ENCODE measurements around the gene SLC35F1.
"Not testable (repeated sequence)": the region's sequence is repeated elsewhere in the genome, so short reads cannot be mapped to it uniquely, and the experiment has no call there.

SLC35F1 gene

DNA sequence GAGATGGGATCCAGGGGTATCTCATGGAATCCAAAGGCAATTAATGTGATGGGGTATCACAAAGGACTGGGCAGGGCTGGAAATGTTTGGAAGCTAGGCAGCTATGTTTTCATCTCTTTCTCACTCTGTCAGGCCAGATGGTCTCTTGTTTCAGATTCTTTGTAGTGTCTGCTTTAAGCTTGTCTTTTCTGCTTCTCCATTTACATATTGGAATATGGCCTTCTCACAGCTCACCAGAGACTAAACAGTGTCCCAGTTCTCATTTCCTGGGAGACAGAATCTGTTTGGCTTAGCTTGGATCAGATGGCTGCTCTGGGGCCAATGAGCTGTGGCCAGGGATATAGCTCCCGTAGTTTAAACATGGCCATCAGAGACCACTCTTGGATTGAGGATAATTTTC lies 78.9 kb downstream of the SLC35F1 start:
- Mint-ChIP-seq H3K36me3 (ENCODE audit: insufficient read depth) (no peaks in the 10 kb centered on the region), H3K4me3 (no peak overlapping the region), H3K9me3 (no peaks in the 10 kb centered on the region), H3K27me3 (peaks cover 11 to 17% of the 10 kb centered on the region in 2 donors), H3K27ac (no peak overlapping the region), H3K4me1 (ENCODE audit: low read depth in 2 of 2) (no peaks in the 10 kb centered on the region)
- DNase-seq (no peak), ATAC-seq (replicated peaks) (no peak)

DNA sequence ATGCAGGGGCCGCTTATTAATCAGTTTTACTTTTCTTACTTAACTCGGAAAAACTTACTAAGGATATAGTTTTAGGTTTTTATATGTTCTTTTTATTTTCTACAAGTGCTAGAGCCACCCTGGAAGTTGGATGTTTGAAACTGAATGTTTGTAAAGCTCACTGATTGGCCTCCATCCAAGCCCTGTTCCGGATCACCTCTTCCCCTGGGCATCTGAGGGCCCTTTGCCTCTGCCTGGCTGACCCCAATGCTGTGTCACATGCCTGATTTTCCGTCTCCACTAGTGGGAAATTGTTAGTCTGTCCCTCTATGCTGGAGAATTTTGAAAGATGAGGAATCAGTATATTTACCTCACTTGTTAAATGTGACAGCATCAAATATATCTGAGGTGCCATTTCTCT lies 79.3 kb downstream of the SLC35F1 start:
- H3K27me3 Mint-ChIP-seq: peaks cover 8 to 13% of the 10 kb centered on the region in 2 donors
- H3K27ac Mint-ChIP-seq: no peak overlapping the region
- ATAC-seq (replicated peaks): no peak
- no peak overlapping the region for H3K4me3 Mint-ChIP-seq
- H3K36me3 Mint-ChIP-seq (ENCODE audit: insufficient read depth): no peaks in the 10 kb centered on the region
- no peaks in the 10 kb centered on the region for H3K4me1 Mint-ChIP-seq (ENCODE audit: low read depth in 2 of 2)
- H3K9me3 Mint-ChIP-seq: no peaks in the 10 kb centered on the region
- DNase-seq: no peak

DNA sequence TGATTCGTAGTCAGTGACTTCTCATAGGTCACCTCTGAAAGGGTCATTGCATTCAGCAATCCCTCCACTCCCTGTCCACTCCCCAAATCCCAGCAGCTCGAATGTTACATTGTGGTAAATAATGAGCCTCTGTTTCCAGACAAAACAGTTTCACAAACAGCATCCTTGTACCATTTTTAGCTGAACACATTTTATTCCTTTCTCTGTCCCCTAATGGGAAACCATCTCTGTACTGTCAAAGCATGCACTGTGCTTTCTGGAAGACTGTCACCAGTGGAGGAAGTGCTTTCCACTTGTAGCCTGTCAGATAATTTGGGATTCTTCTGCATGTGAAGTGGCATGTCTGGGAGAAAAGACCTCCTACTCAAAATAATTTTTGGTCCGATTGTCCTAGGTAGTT lies 82.0 kb downstream of the SLC35F1 start:
- Mint-ChIP-seq H3K27me3 (peaks cover 22 to 31% of the 10 kb centered on the region in 2 donors), H3K4me1 (ENCODE audit: low read depth in 2 of 2) (no peaks in the 10 kb centered on the region), H3K4me3 (no peak overlapping the region), H3K27ac (no peak overlapping the region), H3K9me3 (no peaks in the 10 kb centered on the region), H3K36me3 (ENCODE audit: insufficient read depth) (no peaks in the 10 kb centered on the region)
- ATAC-seq (replicated peaks) (no peak), DNase-seq (no peak)

DNA sequence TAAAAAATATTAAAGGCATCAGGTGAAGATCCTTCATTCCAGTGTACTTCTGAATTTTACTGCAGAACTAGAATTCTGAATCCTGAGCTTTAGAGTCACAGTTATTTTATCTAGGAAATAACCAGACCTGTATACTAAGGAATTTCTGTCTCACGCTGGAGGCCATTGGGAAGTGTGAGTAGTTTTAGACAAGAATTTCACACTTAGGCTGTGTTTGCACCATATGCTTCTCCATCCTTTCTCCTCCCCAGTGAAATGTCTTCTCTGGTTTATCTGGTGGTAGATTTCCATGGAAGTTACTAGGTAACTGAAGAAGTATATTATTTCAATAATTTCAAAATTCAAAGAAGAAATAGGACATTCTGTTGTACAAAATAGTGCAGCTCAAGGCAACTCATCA lies 83.1 kb downstream of the SLC35F1 start:
- no peaks in the 10 kb centered on the region for H3K4me1 Mint-ChIP-seq (ENCODE audit: low read depth in 2 of 2)
- H3K9me3 Mint-ChIP-seq: no peaks in the 10 kb centered on the region
- no peaks in the 10 kb centered on the region for H3K36me3 Mint-ChIP-seq (ENCODE audit: insufficient read depth)
- ATAC-seq (replicated peaks): no peak
- H3K27ac Mint-ChIP-seq: no peak overlapping the region
- peaks cover 27 to 35% of the 10 kb centered on the region in 2 donors for H3K27me3 Mint-ChIP-seq
- H3K4me3 Mint-ChIP-seq: no peak overlapping the region
- DNase-seq: no peak

DNA sequence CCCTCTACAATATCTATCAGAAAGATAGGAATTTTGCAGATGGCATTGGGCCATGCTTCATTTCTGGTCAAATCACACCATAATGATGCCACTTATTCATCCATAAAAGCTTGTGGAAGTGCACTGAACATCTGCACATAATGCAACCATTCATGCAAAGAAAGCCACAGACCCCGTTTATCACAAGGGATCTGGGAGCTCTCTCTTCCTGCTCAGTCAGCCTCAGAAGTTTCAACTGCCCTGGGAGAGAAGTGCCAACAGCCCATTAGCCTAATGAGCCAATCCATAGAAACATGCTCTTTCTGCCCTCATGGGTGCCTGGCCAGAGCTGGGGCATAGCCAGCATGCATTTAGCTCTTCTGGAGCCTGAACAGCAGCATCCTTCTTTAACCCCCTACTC lies 85.8 kb downstream of the SLC35F1 start:
- H3K4me3 Mint-ChIP-seq: no peak overlapping the region
- H3K36me3 Mint-ChIP-seq (ENCODE audit: insufficient read depth): no peaks in the 10 kb centered on the region
- DNase-seq (no peak), ATAC-seq (replicated peaks) (no peak)
- no peaks in the 10 kb centered on the region for H3K9me3 Mint-ChIP-seq
- no peaks in the 10 kb centered on the region for H3K4me1 Mint-ChIP-seq (ENCODE audit: low read depth in 2 of 2)
- H3K27me3 Mint-ChIP-seq: peaks cover 27 to 28% of the 10 kb centered on the region in 2 donors
- no peak overlapping the region for H3K27ac Mint-ChIP-seq

DNA sequence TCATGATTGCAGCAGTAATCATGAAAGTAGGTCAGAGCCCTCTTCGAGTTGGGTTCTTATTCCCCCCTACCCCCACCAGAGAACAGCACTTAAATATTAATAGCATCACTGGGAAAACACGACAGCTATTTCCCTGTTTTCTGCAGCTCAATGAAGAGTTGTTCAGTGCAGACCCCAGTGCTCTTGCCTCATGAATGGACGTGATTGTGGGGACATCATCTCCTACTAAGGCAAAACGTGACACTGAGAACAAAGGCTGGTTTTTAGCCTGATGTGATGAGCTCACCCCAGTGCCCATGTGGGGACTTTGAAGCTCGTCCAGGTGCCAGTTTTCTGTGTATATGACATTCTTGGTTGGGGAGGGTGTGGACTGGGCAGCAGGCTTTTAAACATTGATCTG lies 105.9 kb downstream of the SLC35F1 start:
- DNase-seq (no peak), ATAC-seq (replicated peaks) (no peak)
- Mint-ChIP-seq H3K27ac (no peak overlapping the region), H3K36me3 (ENCODE audit: insufficient read depth) (no peaks in the 10 kb centered on the region), H3K4me1 (ENCODE audit: low read depth in 2 of 2) (no peaks in the 10 kb centered on the region), H3K4me3 (no peak overlapping the region), H3K9me3 (no peaks in the 10 kb centered on the region), H3K27me3 (peaks cover 3 to 23% of the 10 kb centered on the region in 2 donors)

DNA sequence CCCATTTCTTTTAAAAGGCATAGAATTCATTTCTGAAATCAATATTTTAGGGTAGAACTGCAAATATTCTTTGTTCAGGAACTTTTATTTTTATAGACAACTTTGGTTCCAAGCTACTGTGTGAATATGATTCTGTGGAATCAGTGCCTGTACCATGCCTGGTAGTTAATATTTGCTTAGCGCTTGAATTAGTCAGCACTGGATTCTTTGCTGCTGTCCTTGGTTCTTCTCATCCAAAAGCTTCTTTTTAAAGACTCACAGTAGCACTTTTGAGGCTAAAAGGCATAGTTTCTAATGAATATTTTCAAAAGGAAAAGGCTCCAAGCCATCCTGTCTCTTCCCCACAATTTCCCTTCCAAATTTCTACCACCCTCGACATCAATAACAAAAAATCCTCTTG lies 109.5 kb downstream of the SLC35F1 start:
- Mint-ChIP-seq H3K9me3 (no peaks in the 10 kb centered on the region), H3K27ac (no peak overlapping the region), H3K36me3 (ENCODE audit: insufficient read depth) (no peaks in the 10 kb centered on the region), H3K4me1 (ENCODE audit: low read depth in 2 of 2) (no peaks in the 10 kb centered on the region), H3K4me3 (no peak overlapping the region), H3K27me3 (peaks cover 8 to 10% of the 10 kb centered on the region in 2 donors)
- ATAC-seq (replicated peaks): no peak
- DNase-seq: no peak

DNA sequence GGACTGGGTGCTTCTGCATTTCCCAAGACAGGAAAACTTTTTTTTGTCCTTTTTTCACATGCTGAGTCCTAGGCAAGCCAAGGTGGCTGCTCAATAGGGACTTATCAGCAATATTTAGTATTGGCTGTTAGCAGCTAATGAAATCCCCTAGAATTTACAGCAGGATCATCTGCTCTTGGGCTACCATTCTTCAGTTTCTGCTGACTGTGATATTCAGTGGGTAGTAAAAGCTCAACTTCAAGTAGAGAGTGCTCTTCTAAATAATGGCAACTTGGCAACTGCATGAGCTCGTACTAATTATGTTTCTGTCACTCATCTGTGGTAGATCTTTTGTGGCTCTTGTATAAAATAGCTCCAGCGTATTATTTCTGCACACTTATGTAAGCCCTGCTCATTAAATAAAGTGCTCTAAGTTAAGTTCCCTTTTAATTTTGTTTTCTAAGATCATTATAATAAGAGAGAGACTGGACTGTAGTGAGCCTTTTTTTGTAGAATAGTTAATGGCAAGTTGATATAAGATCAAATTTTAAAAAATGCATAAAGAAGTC lies 110.3 kb downstream of the SLC35F1 start:
- H3K4me1 Mint-ChIP-seq (ENCODE audit: low read depth in 2 of 2): no peaks in the 10 kb centered on the region
- H3K36me3 Mint-ChIP-seq (ENCODE audit: insufficient read depth): no peaks in the 10 kb centered on the region
- peaks cover 16 to 18% of the 10 kb centered on the region in 2 donors for H3K27me3 Mint-ChIP-seq
- ATAC-seq (replicated peaks) (no peak), DNase-seq (no peak)
- H3K9me3 Mint-ChIP-seq: no peaks in the 10 kb centered on the region
- H3K4me3 Mint-ChIP-seq: no peak overlapping the region
- no peak overlapping the region for H3K27ac Mint-ChIP-seq

DNA sequence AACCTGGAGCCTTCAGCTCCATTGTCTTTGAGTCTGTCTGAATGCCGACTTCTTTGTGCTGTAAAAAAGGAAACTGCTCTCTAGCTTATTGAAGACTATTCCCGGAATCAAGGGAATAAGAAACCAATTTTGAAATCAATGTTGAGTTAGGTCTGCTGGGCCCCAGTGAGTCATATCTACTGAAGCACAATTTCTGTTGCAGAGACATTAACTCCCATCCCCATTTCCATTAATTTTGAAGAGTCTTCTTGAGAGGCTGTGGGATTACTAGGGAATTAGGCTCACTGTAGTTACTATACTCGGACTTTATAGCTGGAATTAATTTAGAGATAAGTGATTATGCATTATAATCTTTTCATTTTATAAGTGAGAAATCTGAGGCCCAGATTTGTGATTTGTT lies 116.7 kb downstream of the SLC35F1 start:
- no peaks in the 10 kb centered on the region for H3K9me3 Mint-ChIP-seq
- H3K27me3 Mint-ChIP-seq: peaks cover 15 to 18% of the 10 kb centered on the region in 2 donors
- no peak overlapping the region for H3K4me3 Mint-ChIP-seq
- ATAC-seq (replicated peaks): no peak
- H3K36me3 Mint-ChIP-seq (ENCODE audit: insufficient read depth): no peaks in the 10 kb centered on the region
- H3K4me1 Mint-ChIP-seq (ENCODE audit: low read depth in 2 of 2): no peaks in the 10 kb centered on the region
- no peak for DNase-seq
- no peak overlapping the region for H3K27ac Mint-ChIP-seq

DNA sequence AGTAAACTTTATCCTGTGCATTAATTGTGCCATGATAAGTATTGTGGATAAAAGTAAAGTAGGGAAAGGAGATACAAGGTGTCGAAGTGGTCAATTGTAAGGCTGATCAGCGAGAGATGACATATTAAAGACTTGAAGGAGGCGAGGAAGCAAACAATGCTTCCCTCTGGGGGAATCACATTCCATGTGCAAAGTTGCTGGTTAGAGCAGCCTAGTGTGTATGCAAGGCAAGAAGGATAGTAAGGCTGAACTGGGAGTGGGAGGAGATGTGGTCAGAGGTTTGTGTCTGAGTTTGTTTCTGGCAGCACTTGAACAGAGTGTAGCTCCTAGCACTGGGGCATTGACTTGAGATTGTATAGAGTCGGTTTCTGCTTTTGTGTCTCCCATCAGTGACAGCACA lies 122.9 kb downstream of the SLC35F1 start:
- Mint-ChIP-seq H3K36me3 (ENCODE audit: insufficient read depth) (no peaks in the 10 kb centered on the region), H3K9me3 (no peaks in the 10 kb centered on the region), H3K27ac (no peak overlapping the region), H3K4me3 (no peak overlapping the region), H3K4me1 (ENCODE audit: low read depth in 2 of 2) (no peaks in the 10 kb centered on the region), H3K27me3 (no peaks in the 10 kb centered on the region)
- DNase-seq (no peak), ATAC-seq (replicated peaks) (no peak)

DNA sequence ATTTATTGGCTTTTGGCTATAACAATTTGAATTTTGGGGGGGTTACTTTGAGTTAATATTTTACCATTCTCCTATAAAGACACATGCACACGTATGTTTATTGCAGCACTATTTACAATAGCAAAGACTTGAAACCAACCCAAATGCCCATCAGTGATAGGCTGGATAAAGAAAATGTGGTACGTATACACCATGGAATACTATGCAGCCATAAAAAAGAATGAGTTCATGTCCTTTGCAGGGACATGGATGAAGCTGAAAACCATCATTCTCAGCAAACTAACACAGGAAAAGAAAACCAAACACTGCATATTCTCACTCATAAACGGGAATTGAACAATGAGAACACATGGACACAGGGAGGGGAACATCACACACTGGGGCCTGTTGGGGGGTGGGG lies 130.4 kb downstream of the SLC35F1 start:
- H3K4me1 Mint-ChIP-seq (ENCODE audit: low read depth in 2 of 2); DNase-seq; H3K4me3 Mint-ChIP-seq; H3K9me3 Mint-ChIP-seq; H3K36me3 Mint-ChIP-seq (ENCODE audit: insufficient read depth); ATAC-seq (replicated peaks); H3K27me3 Mint-ChIP-seq; H3K27ac Mint-ChIP-seq: not testable (repeated sequence)

DNA sequence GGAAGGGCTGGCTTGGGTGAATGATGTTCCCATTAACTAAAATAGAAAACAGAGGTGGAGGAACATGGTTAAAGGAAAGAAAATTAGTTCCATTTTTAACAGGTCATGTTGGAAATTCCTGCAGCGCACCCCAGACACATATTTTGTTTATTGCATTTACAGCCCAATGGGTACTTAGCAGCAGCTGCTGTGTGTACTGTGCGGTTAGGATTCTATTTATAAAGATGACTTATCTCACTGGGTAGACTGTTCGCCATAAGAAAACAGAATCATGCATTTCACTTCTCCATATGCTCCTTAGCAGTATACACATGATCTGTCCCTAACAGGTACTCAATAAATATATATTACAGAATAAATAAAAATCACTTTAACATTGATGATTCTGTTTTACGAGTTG lies 135.8 kb downstream of the SLC35F1 start:
- Mint-ChIP-seq H3K27ac (no peak overlapping the region), H3K9me3 (no peaks in the 10 kb centered on the region), H3K27me3 (peaks cover 9 to 26% of the 10 kb centered on the region in 2 donors), H3K36me3 (ENCODE audit: insufficient read depth) (no peaks in the 10 kb centered on the region), H3K4me3 (no peak overlapping the region), H3K4me1 (ENCODE audit: low read depth in 2 of 2) (no peaks in the 10 kb centered on the region)
- no peak for DNase-seq
- no peak for ATAC-seq (replicated peaks)

DNA sequence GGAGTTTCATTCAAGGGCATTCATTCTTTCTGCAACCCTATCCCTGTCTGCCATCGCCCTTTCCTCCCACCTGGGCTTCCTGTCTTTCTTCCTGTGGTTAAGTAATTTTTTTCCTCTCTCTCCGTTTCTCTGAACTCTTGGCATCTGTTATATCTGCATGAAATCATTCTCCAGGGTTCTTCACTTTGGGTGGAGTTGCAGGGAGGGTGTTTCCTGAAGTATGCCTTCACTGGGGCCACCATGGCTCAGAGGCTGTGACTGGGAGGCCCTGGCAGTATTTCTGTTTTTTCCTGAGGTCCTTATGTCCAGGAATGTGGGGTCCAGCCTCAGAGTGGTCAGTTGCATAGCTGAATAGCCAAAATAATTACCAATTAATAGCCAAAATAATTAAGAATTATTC lies 137.2 kb downstream of the SLC35F1 start:
- H3K27ac Mint-ChIP-seq: no peak overlapping the region
- ATAC-seq (replicated peaks) (no peak), DNase-seq (no peak)
- no peaks in the 10 kb centered on the region for H3K36me3 Mint-ChIP-seq (ENCODE audit: insufficient read depth)
- no peak overlapping the region for H3K4me3 Mint-ChIP-seq
- no peaks in the 10 kb centered on the region for H3K4me1 Mint-ChIP-seq (ENCODE audit: low read depth in 2 of 2)
- peaks cover 9 to 26% of the 10 kb centered on the region in 2 donors for H3K27me3 Mint-ChIP-seq
- no peaks in the 10 kb centered on the region for H3K9me3 Mint-ChIP-seq

DNA sequence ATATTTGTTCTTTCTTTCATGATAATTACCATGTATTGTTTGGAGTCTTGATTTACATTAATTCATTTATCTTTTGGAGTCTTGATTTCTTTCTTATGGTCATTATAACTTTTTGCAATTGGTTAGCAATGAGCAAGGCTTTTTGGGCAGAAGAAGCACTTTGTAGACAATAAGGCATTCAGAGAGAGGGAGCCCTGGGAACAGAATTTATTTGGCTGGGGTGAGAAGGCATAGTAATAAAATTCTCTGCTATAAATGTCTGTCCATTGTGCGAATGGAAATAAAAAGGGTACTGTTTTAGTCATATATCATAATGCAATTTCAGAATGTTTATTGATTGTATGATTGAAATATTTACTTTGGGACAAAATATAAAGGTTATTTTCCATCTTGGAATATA lies 147.0 kb downstream of the SLC35F1 start:
- Mint-ChIP-seq H3K4me3 (no peak overlapping the region), H3K27me3 (peaks cover 9 to 12% of the 10 kb centered on the region in 2 donors), H3K9me3 (no peaks in the 10 kb centered on the region), H3K36me3 (ENCODE audit: insufficient read depth) (no peaks in the 10 kb centered on the region), H3K4me1 (ENCODE audit: low read depth in 2 of 2) (no peaks in the 10 kb centered on the region), H3K27ac (no peak overlapping the region)
- ATAC-seq (replicated peaks) (no peak), DNase-seq (no peak)

DNA sequence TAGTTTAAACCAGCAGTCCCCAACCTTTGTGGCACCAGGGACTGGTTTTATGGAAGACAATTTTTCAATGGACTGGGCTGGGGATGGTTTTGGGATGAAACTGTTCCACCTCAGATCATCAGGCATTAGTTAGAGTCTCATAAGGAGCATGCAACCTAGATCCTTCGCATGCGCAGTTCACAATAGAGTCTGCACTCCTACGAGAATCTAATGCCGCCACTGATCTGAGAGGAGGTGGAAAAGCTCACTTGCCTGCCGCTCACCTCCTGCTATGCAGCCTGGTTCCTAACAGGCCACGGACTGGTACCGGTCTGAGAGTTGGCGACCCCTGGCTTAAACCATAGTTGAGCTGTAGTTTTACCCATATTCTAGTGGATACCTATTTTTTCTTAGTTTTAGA lies 154.6 kb downstream of the SLC35F1 start:
- no peaks in the 10 kb centered on the region for H3K4me1 Mint-ChIP-seq (ENCODE audit: low read depth in 2 of 2)
- no peak overlapping the region for H3K27ac Mint-ChIP-seq
- H3K9me3 Mint-ChIP-seq: no peaks in the 10 kb centered on the region
- no peak for DNase-seq
- H3K4me3 Mint-ChIP-seq: no peak overlapping the region
- no peaks in the 10 kb centered on the region for H3K36me3 Mint-ChIP-seq (ENCODE audit: insufficient read depth)
- no peak for ATAC-seq (replicated peaks)
- peaks cover 9 to 12% of the 10 kb centered on the region in 2 donors for H3K27me3 Mint-ChIP-seq

Data from effector memory CD8-positive, alpha-beta T cell (primary cell).